ENCODE data around the gene FSTL3.

The FSTL3 gene

DNA sequence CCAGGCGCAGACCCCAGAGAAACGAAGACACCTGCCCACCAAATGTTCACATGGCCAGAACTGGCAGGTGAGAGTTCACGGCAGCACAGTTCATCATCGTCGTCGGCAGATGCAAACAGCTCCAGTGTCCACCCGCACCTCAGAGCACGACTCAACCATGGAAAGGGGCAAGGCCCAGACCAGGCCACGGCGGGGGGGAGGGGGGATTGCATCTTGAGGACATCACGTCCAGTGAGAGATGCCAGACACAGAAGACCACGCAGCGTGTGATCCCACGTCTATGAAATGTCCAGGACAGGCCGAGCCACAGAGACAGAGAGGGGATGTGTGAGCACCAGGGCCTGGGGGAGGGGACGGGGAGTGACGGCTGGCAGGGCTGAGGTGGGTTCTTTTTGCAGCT is 20.5 kb upstream of the FSTL3 start:
- H4K20me1 ChIP-seq (ENCODE audit: control insufficient read depth, insufficient read depth, low read depth, low read length), result peaks cover 42% of the 10 kb centered on the region
- peaks cover 87% of the 10 kb centered on the region for H3K36me3 ChIP-seq (ENCODE audit: control insufficient read depth, low read length)

DNA sequence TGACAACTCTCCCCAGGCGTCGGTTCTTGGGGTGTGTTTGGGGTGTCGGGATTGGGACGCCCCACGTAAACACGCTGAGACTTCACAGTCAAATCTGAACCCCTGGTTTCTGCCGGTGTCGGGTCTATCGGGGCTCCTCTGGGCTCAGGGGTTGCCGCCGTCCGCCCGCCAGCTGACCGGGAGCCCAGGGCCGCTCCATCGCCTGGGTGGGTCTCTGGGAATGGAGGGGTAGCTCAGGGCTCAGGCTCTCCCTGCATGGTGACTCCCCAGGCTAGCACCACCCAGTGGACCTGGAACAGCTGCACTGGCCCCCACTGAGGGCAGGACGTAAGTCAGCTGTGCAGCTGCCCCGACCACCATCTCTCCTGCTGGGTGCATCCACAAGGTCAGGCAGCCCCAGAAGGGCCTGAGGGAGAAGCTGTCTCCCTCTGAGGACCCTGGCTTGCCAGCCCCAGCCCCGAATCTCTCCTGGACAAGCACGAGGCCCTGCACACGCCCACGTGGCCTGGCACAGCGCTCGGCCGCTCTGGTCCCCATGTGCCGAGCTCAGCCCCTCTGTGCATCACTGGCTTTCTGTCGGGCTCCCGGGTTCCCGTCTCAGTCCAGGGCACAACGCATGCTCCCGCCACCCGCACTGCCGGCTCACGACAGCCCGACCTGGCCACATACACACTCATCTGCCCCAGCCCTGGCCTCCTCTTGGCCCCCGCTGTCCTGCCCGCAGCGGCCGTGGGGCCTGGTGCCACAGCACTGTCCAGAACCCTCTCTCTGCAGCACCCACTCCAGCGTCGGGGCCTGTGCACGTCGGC is 19.2 kb upstream of the FSTL3 start:
- no peaks in the 10 kb centered on the region for H3F3A ChIP-seq (ENCODE audit: control insufficient read depth, insufficient read depth)
- peaks cover 16% of the 10 kb centered on the region for H3K4me1 ChIP-seq (ENCODE audit: control insufficient read depth, low read length)
- no peaks in the 10 kb centered on the region for H3K9me3 ChIP-seq (ENCODE audit: control insufficient read depth, insufficient read depth, low read length)
- H3K9me2 ChIP-seq (replicated peaks; ENCODE audit: control insufficient read depth, low read length), result no peaks in the 10 kb centered on the region
- peaks cover 100% of the 10 kb centered on the region for H3K79me2 ChIP-seq (ENCODE audit: control insufficient read depth, low read length)
- peaks cover 47% of the 10 kb centered on the region for H4K20me1 ChIP-seq (ENCODE audit: control insufficient read depth, insufficient read depth, low read depth, low read length)
- no peak overlapping the region for H3K4me2 ChIP-seq (ENCODE audit: low read length)
- no peak overlapping the region for H3K4me3 ChIP-seq (ENCODE audit: low read length)
- TF ChIP-seq, protein P1, sequence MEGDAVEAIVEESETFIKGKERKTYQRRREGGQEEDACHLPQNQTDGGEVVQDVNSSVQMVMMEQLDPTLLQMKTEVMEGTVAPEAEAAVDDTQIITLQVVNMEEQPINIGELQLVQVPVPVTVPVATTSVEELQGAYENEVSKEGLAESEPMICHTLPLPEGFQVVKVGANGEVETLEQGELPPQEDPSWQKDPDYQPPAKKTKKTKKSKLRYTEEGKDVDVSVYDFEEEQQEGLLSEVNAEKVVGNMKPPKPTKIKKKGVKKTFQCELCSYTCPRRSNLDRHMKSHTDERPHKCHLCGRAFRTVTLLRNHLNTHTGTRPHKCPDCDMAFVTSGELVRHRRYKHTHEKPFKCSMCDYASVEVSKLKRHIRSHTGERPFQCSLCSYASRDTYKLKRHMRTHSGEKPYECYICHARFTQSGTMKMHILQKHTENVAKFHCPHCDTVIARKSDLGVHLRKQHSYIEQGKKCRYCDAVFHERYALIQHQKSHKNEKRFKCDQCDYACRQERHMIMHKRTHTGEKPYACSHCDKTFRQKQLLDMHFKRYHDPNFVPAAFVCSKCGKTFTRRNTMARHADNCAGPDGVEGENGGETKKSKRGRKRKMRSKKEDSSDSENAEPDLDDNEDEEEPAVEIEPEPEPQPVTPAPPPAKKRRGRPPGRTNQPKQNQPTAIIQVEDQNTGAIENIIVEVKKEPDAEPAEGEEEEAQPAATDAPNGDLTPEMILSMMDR (IDR thresholded peaks at IDR 0.05; ENCODE audit: low read depth, low read length, poor library complexity, severe bottlenecking), result no peak
- TF ChIP-seq EZH2phosphoT487 (IDR thresholded peaks at IDR 0.05; ENCODE audit: borderline replicate concordance, low read length), result no peak
- no peaks in the 10 kb centered on the region for H3K27me3 ChIP-seq (ENCODE audit: control insufficient read depth, low read length)
- H3K27ac ChIP-seq (ENCODE audit: low read depth, low read length), result no peak overlapping the region
- peaks cover 87% of the 10 kb centered on the region for H3K36me3 ChIP-seq (ENCODE audit: control insufficient read depth, low read length)

More for the DNA sequence above, 20.5 kb upstream of the FSTL3 start:
- no peak for TF ChIP-seq EZH2phosphoT487 (IDR thresholded peaks at IDR 0.05; ENCODE audit: borderline replicate concordance, low read length)
- TF ChIP-seq, protein P1 (IDR thresholded peaks at IDR 0.05; ENCODE audit: low read depth, low read length, poor library complexity, severe bottlenecking), result no peak
- H3K9me2 ChIP-seq (replicated peaks; ENCODE audit: control insufficient read depth, low read length), result no peaks in the 10 kb centered on the region
- H3K27ac ChIP-seq (ENCODE audit: low read depth, low read length), result no peak overlapping the region
- H3K9me3 ChIP-seq (ENCODE audit: control insufficient read depth, insufficient read depth, low read length), result no peaks in the 10 kb centered on the region
- peaks cover 9% of the 10 kb centered on the region for H3K4me1 ChIP-seq (ENCODE audit: control insufficient read depth, low read length)
- H3K4me3 ChIP-seq (ENCODE audit: low read length), result no peak overlapping the region
- peaks cover 98% of the 10 kb centered on the region for H3K79me2 ChIP-seq (ENCODE audit: control insufficient read depth, low read length)
- no peak overlapping the region for H3K4me2 ChIP-seq (ENCODE audit: low read length)
- H3K27me3 ChIP-seq (ENCODE audit: control insufficient read depth, low read length), result no peaks in the 10 kb centered on the region
- H3F3A ChIP-seq (ENCODE audit: control insufficient read depth, insufficient read depth), result no peaks in the 10 kb centered on the region

DNA sequence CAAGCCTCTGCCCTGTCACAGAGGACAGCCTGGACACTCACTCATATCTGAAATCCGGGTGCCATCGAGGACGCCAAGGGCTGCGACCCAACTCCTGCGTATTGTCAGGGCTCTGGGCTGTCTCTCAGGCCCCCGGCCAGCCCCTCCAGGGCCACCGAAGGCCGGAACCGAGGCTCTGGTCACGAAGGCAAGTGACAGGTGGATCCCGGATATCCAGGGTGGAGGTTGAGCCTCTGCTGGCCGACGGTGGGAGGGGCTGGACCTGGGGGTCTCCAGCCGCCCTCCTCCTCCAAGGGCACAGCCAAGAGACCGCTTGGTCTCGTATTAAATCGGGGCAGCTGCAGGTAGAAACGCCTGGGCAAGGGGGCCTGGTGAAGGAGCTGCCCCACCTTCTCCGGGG is 18.6 kb upstream of the FSTL3 start:
- no peaks in the 10 kb centered on the region for H3K9me3 ChIP-seq (ENCODE audit: control insufficient read depth, insufficient read depth, low read length)
- TF ChIP-seq, protein P1 (IDR thresholded peaks at IDR 0.05; ENCODE audit: low read depth, low read length, poor library complexity, severe bottlenecking), result no peak
- TF ChIP-seq EZH2phosphoT487 (IDR thresholded peaks at IDR 0.05; ENCODE audit: borderline replicate concordance, low read length), result no peak
- no peak overlapping the region for H3K4me3 ChIP-seq (ENCODE audit: low read length)
- H4K20me1 ChIP-seq (ENCODE audit: control insufficient read depth, insufficient read depth, low read depth, low read length), result peaks cover 42% of the 10 kb centered on the region
- H3K27ac ChIP-seq (ENCODE audit: low read depth, low read length), result no peak overlapping the region
- peaks cover 16% of the 10 kb centered on the region for H3K4me1 ChIP-seq (ENCODE audit: control insufficient read depth, low read length)
- no peaks in the 10 kb centered on the region for H3K27me3 ChIP-seq (ENCODE audit: control insufficient read depth, low read length)
- peaks cover 86% of the 10 kb centered on the region for H3K36me3 ChIP-seq (ENCODE audit: control insufficient read depth, low read length)
- H3F3A ChIP-seq (ENCODE audit: control insufficient read depth, insufficient read depth), result no peaks in the 10 kb centered on the region
- H3K79me2 ChIP-seq (ENCODE audit: control insufficient read depth, low read length), result peaks cover 100% of the 10 kb centered on the region
- no peaks in the 10 kb centered on the region for H3K9me2 ChIP-seq (replicated peaks; ENCODE audit: control insufficient read depth, low read length)
- no peak overlapping the region for H3K4me2 ChIP-seq (ENCODE audit: low read length)

All from DOHH2 (cell line).